ENCODE measurements around the gene ZNF695. TPM values are rescaled to one million over a fixed set of nuclear protein-coding genes. Genes with fewer than 3 reads are reported as not detected.

The ZNF695 gene
- total and polyA plus RNA-seq, 9 of the 15 experiments (the other 6 are each of a cell fraction or from before 2014, with no cell fraction given), result 8.7 to 15.2 (median 10.9) TPM

GRCh38 chr1:247007511-247008405, at the start of gene ZNF695 (continued):
- TF ChIP-seq ZNF347 (CRISPR knock-in tag; IDR thresholded peaks at IDR 0.05; ENCODE audit: low read depth), result no peak
- TF ChIP-seq GTF2E2 (tag; IDR thresholded peaks at IDR 0.05), result no peak
- no peak for TF ChIP-seq ZNF717 (CRISPR knock-in tag; IDR thresholded peaks at IDR 0.05)
- TF ChIP-seq MCM3 (IDR thresholded peaks at IDR 0.05), result no peak
- no peak for TF ChIP-seq ZNF253 (CRISPR knock-in tag; conservative IDR thresholded peaks at IDR 0.05)
- TF ChIP-seq CREB3L1 (IDR thresholded peaks at IDR 0.05; ENCODE audit: borderline replicate concordance, low read depth), result no peak
- no peak for TF ChIP-seq ZNF232 (CRISPR knock-in tag; IDR thresholded peaks at IDR 0.05)
- no peak for TF ChIP-seq PRDM10 (IDR thresholded peaks at IDR 0.05; ENCODE audit: partially characterized antibody)
- no peak for TF ChIP-seq STAG1 (CRISPR knock-in tag; IDR thresholded peaks at IDR 0.05; ENCODE audit: borderline replicate concordance)
- no peak for TF ChIP-seq BRCA1 (IDR thresholded peaks at IDR 0.05)
- TF ChIP-seq BRCA1 (CRISPR knock-in tag; IDR thresholded peaks at IDR 0.05), result no peak
- TF ChIP-seq MTA2 (IDR thresholded peaks at IDR 0.05; ENCODE audit: low read depth), result no peak
- no peak for TF ChIP-seq SMARCC2 (IDR thresholded peaks at IDR 0.05; ENCODE audit: low read depth)
- TF ChIP-seq HMBOX1 (IDR thresholded peaks at IDR 0.05), result no peak

Data from K562 (cell line).